HepG2 (cell line): ENCODE data around the gene MRPL14. TPM values are rescaled to one million over a fixed set of nuclear protein-coding genes. Genes with fewer than 3 reads are reported as not detected.

Experiments
- BCL3 ChIP-seq: sonication (generic); formaldehyde crosslinking; IDR thresholded peaks from 2 replicates; pipeline ENCODE4 v1.5.1; 2020; ENCODE audit warnings: mild to moderate bottlenecking, missing genetic modification reagents, moderate library complexity
- CBX2 ChIP-seq, 2 experiments: fragments of 200-600 bp in 1 of 2; sonication (generic); formaldehyde crosslinking in 1 of 2; IDR thresholded peaks; 2 replicates each; pipeline versions ENCODE4 v1.7.0 to v1.8.1; 2018 to 2022; ENCODE audit warnings: low read depth in 2 of 2, low read length in 1 of 2, mild to moderate bottlenecking in 1 of 2, missing genetic modification reagents in 1 of 2
- DBP ChIP-seq: sonication (generic); formaldehyde crosslinking; IDR thresholded peaks from 2 replicates; pipeline ENCODE4 v1.4.0; 2020; ENCODE audit warnings: missing genetic modification reagents; ENCODE audit errors: not compliant biosample characterization
- EEA1 ChIP-seq: sonication (generic); formaldehyde crosslinking; IDR thresholded peaks from 2 replicates; pipeline ENCODE4 v1.5.1; 2020; ENCODE audit warnings: mild to moderate bottlenecking, missing genetic modification reagents, borderline replicate concordance
- GFI1 ChIP-seq: sonication (generic); formaldehyde crosslinking; IDR thresholded peaks from 2 replicates; pipeline ENCODE4 v1.5.0; 2020; ENCODE audit warnings: missing genetic modification reagents, mild to moderate bottlenecking, borderline replicate concordance
- HNF4A ChIP-seq: sonication (generic); formaldehyde crosslinking; IDR thresholded peaks from 2 replicates; pipeline ENCODE4 v1.4.0; 2020; ENCODE audit warnings: missing genetic modification reagents
- KDM1A ChIP-seq: IDR thresholded peaks from 2 replicates; pipeline ENCODE4 v1.6.1; 2016; ENCODE audit warnings: missing compliant biosample characterization
- MAX ChIP-seq: IDR thresholded peaks from 2 replicates; pipeline ENCODE4 v1.6.1; 2012; ENCODE audit warnings: inconsistent platforms
- MTF1 ChIP-seq: sonication (generic); formaldehyde crosslinking; IDR thresholded peaks from 2 replicates; pipeline ENCODE4 v1.5.0; 2020; ENCODE audit warnings: missing genetic modification reagents
- NONO ChIP-seq, 2 experiments: fragments of 450-650 bp in 1 of 2; sonication (generic) in 1 of 2; formaldehyde crosslinking in 1 of 2; IDR thresholded peaks in 1 of 2; conservative IDR thresholded peaks in 1 of 2; 2 replicates each; pipeline versions ENCODE4 v1.6.1 to v1.8.0; 2017 to 2022; ENCODE audit warnings: mild to moderate bottlenecking in 1 of 2, missing genetic modification reagents in 1 of 2, moderate library complexity in 1 of 2
- POGK ChIP-seq: sonication (generic); formaldehyde crosslinking; conservative IDR thresholded peaks from 2 replicates; pipeline ENCODE4 v1.8.0; 2022; ENCODE audit warnings: mild to moderate bottlenecking, moderate library complexity, missing genetic modification reagents
- SP4 ChIP-seq: sonication (generic); formaldehyde crosslinking; IDR thresholded peaks from 2 replicates; pipeline ENCODE4 v1.8.1; 2023; ENCODE audit warnings: mild to moderate bottlenecking, missing genetic modification reagents
- ZC3H4 ChIP-seq: sonication (generic); formaldehyde crosslinking; IDR thresholded peaks from 2 replicates; pipeline ENCODE4 v1.4.0; 2020; ENCODE audit warnings: missing genetic modification reagents, borderline replicate concordance
- ZGPAT ChIP-seq: IDR thresholded peaks from 2 replicates; pipeline ENCODE4 v1.6.1; 2016; ENCODE audit warnings: mild to moderate bottlenecking
- ZNF143 ChIP-seq: sonication (generic); formaldehyde crosslinking; IDR thresholded peaks from 2 replicates; pipeline ENCODE4 v1.4.0; 2020; ENCODE audit warnings: missing genetic modification reagents
- ZNF292 ChIP-seq: sonication (generic); formaldehyde crosslinking; IDR thresholded peaks from 2 replicates; pipeline ENCODE4 v1.8.1; 2022; ENCODE audit warnings: mild to moderate bottlenecking, low read depth, missing genetic modification reagents, borderline replicate concordance
- ZNF704 ChIP-seq: sonication (generic); formaldehyde crosslinking; IDR thresholded peaks from 2 replicates; pipeline ENCODE4 v1.8.1; 2023; ENCODE audit warnings: mild to moderate bottlenecking, inconsistent platforms, moderate library complexity, missing genetic modification reagents, borderline replicate concordance
- ZNF740 ChIP-seq: sonication (generic); formaldehyde crosslinking; IDR thresholded peaks from 2 replicates; pipeline ENCODE4 v1.4.0; 2020; ENCODE audit warnings: missing genetic modification reagents
- ZNF766 ChIP-seq: sonication (generic); formaldehyde crosslinking; IDR thresholded peaks from 2 replicates; pipeline ENCODE4 v1.5.0; 2020; ENCODE audit warnings: missing genetic modification reagents, borderline replicate concordance
- polyA plus RNA-seq, 8 experiments: library from polyadenylated mRNA; depleted of rRNA in 3 of 8; stranded (reverse) in 7 of 8; unstranded in 1 of 8; fragments of >200 nt; fragmentation: Illumina TruSeq in 4 of 8; extraction: Trizol in 4 of 8; gene quantifications; 2 replicates each; pipeline versions ENCODE4 v1.2.1 to v1.2.3, GENCODE V29; 2011 to 2016; ENCODE audit warnings: low read depth in 4 of 8, missing spikeins in 1 of 8, mixed read lengths in 1 of 8; ENCODE audit not compliant: insufficient read depth in 1 of 8
- total RNA-seq, 5 experiments: library from RNA; depleted of rRNA; stranded (reverse); fragments of >200 nt; fragmentation: Illumina TruSeq; extraction: Trizol; gene quantifications; 2 replicates each; pipeline ENCODE4 v1.2.3, GENCODE V29; 2016; ENCODE audit warnings: low read depth in 1 of 5

MRPL14 gene
- total and polyA plus RNA-seq, 2 of the 13 experiments (the other 11 are each of a cell fraction or from before 2014, with no cell fraction given), result 157 to 178 TPM

- TF ChIP-seq POGK (CRISPR knock-in tag) (no peak), MAX (no peak), NONO (IDR thresholded peaks at IDR 0.05) (no peak), NONO (CRISPR knock-in tag; conservative IDR thresholded peaks at IDR 0.05) (no peak), CBX2 (IDR thresholded peaks at IDR 0.05; ENCODE audit: low read depth, low read length) (no peak), CBX2 (CRISPR knock-in tag; IDR thresholded peaks at IDR 0.05; ENCODE audit: low read depth) (no peak), SP4 (CRISPR knock-in tag) (peak; percentile 53; the same call in 1 of the 2 replicates), ZC3H4 (CRISPR knock-in tag) (no peak), ZNF766 (CRISPR knock-in tag) (no peak), ZNF704 (CRISPR knock-in tag) (no peak), ZNF292 (peak; percentile 41; the same call in 1 of the 2 replicates), KDM1A (CRISPR knock-in tag) (no peak), DBP (CRISPR knock-in tag) (no peak), EEA1 (CRISPR knock-in tag) (no peak), MTF1 (CRISPR knock-in tag) (no peak), HNF4A (CRISPR knock-in tag) (no peak), ZNF143 (CRISPR knock-in tag) (no peak), GFI1 (no peak), ZNF740 (no peak), BCL3 (CRISPR knock-in tag) (peak; percentile 35), ZGPAT (CRISPR knock-in tag) (0 out of 2 replicates have a peak, but pooled peaks have one; percentile 22)
Measured at GRCh38 chr6:44064089-44064947, 62.9 kb downstream of the MRPL14 start (continued).
